Panc1 (cell line): ENCODE results near the gene PRUNE2.

Experiments used
- TF ChIP-seq, protein P1 (sequence below): fragments of 450-650 bp; IDR thresholded peaks from 2 replicates; pipeline ENCODE4 v1.5.1; 2017; ENCODE audit warnings: mild to moderate bottlenecking
- TF ChIP-seq, protein P2 (sequence below), 2 experiments: IDR thresholded peaks; 2 replicates each; pipeline ENCODE4 v1.6.1; 2011 to 2012; ENCODE audit warnings: low read depth in 2 of 2, control low read depth in 1 of 2, low read length in 1 of 2, mild to moderate bottlenecking in 1 of 2, moderate library complexity in 1 of 2; ENCODE audit not compliant: insufficient read depth in 1 of 2

DNA sequence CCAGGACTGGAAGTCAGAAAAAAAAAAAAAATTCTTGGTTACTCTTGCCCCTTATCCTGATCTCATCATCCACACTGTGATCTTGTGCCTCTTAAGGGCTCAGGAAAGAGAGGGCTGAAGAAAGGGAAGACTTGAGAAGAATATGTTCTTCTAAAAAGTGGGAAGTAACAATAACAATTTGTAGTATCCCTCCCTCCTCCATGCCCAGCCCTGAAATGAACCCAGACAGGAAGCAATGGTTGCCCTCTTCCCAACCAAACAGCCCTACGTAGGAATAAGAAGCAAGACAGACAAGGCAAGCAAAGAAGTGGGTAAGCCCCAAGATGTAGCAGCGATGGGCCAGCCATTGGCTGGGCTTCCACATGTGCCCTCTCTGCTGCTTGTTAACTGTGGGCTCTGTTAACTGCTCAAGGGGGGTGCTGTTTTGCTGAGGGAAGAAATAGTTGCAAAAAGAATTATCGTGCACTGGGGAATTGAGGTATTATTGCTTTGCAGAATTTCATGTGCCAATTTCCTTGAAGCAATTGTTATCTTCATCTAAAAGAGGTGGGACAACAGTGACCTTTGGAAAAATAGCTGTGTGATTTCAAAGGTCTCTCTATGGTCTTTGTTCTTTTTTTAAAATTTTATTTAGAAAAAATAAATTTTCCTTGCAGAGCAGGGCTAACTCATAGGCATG, 288.3 kb downstream of the PRUNE2 start:
- TF ChIP-seq, protein P1, sequence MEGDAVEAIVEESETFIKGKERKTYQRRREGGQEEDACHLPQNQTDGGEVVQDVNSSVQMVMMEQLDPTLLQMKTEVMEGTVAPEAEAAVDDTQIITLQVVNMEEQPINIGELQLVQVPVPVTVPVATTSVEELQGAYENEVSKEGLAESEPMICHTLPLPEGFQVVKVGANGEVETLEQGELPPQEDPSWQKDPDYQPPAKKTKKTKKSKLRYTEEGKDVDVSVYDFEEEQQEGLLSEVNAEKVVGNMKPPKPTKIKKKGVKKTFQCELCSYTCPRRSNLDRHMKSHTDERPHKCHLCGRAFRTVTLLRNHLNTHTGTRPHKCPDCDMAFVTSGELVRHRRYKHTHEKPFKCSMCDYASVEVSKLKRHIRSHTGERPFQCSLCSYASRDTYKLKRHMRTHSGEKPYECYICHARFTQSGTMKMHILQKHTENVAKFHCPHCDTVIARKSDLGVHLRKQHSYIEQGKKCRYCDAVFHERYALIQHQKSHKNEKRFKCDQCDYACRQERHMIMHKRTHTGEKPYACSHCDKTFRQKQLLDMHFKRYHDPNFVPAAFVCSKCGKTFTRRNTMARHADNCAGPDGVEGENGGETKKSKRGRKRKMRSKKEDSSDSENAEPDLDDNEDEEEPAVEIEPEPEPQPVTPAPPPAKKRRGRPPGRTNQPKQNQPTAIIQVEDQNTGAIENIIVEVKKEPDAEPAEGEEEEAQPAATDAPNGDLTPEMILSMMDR, result no peak
- TF ChIP-seq, protein P2, sequence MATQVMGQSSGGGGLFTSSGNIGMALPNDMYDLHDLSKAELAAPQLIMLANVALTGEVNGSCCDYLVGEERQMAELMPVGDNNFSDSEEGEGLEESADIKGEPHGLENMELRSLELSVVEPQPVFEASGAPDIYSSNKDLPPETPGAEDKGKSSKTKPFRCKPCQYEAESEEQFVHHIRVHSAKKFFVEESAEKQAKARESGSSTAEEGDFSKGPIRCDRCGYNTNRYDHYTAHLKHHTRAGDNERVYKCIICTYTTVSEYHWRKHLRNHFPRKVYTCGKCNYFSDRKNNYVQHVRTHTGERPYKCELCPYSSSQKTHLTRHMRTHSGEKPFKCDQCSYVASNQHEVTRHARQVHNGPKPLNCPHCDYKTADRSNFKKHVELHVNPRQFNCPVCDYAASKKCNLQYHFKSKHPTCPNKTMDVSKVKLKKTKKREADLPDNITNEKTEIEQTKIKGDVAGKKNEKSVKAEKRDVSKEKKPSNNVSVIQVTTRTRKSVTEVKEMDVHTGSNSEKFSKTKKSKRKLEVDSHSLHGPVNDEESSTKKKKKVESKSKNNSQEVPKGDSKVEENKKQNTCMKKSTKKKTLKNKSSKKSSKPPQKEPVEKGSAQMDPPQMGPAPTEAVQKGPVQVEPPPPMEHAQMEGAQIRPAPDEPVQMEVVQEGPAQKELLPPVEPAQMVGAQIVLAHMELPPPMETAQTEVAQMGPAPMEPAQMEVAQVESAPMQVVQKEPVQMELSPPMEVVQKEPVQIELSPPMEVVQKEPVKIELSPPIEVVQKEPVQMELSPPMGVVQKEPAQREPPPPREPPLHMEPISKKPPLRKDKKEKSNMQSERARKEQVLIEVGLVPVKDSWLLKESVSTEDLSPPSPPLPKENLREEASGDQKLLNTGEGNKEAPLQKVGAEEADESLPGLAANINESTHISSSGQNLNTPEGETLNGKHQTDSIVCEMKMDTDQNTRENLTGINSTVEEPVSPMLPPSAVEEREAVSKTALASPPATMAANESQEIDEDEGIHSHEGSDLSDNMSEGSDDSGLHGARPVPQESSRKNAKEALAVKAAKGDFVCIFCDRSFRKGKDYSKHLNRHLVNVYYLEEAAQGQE (IDR thresholded peaks at IDR 0.05; ENCODE audit: insufficient read depth in 1 of 2, low read depth in 2 of 2, low read length in 1 of 2), result no peak
